ENCODE results near the gene DERA.
"Not testable (repeated sequence)": the region's sequence is repeated elsewhere in the genome, so short reads cannot be mapped to it uniquely, and the experiment has no call there.

DNA sequence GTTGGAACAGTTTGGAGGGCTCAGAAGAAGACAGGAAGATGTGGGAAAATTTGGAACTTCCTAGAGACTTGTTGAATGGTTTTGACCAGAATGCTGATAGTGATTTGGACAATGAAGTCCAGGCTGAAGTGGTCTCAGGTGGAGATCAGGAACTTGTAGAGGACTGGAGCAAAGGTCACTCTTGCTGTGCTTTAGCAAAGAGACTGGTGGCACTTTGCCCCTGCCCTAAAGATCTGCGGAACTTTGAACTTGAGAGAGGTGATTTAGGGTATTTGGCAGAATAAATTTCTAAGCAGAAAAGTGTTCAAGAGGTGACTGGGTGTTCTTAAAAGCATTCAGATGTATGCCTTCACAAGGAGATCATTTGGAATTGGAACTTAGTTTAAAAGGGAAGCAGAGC lies 102.6 kb downstream of the DERA start:
- TF ChIP-seq CTCF (IDR thresholded peaks at IDR 0.05 in 8 of 11, conservative IDR thresholded peaks at IDR 0.05 in 3 of 11); POLR2AphosphoS5 (IDR thresholded peaks at IDR 0.05); POLR2A (IDR thresholded peaks at IDR 0.05): not testable (repeated sequence)
